Erythroblast (primary cell): ENCODE data around the gene ALPG.
A peak's percentile ranks its signal among the peaks of the same experiment; 100 is the strongest.
"Not testable (repeated sequence)": the region's sequence is repeated elsewhere in the genome, so short reads cannot be mapped to it uniquely, and the experiment has no call there.

Experiments
- DNase-seq, 2 experiments: peaks; one replicate each; lab custom pipeline; 2025; lab: John Stamatoyannopoulos, UW
- GATA1 ChIP-seq: IDR thresholded peaks from 2 replicates; pipeline ENCODE4 v1.6.1; 2011; ENCODE audit warnings: low read depth, mild to moderate bottlenecking, control low read depth, low read length, moderate library complexity
- POLR2A ChIP-seq: IDR thresholded peaks from 2 replicates; pipeline ENCODE4 v1.6.1; 2011; ENCODE audit warnings: mild to moderate bottlenecking, low read length

ALPG gene

GRCh38 chr2:232406556-232407310 lies at the start of gene ALPG:
Gene ALPG (plus strand): TSS chr2:232406844. CDS start chr2:232406895, 51 bp downstream.
- DNase-seq, result no peak
- TF ChIP-seq GATA1 (no peak), POLR2A (no peak)

- no peak for DNase-seq
- TF ChIP-seq POLR2A, result no peak
- no peak for TF ChIP-seq GATA1
These were observed 45.0 kb upstream of the ALPG start for GRCh38 chr2:232361646-232362045.

GRCh38 chr2:232362174-232362900 lies 44.3 kb upstream of the ALPG start:
- TF ChIP-seq POLR2A (no peak), GATA1 (no peak)
- DNase-seq, result no peak

GRCh38 chr2:232363064-232363783 lies 43.4 kb upstream of the ALPG start:
- DNase-seq, result not testable (repeated sequence)

GRCh38 chr2:232363784-232364615 lies 42.6 kb upstream of the ALPG start:
- no peak for TF ChIP-seq POLR2A
- no peak for TF ChIP-seq GATA1
- DNase-seq, result no peak

DNA sequence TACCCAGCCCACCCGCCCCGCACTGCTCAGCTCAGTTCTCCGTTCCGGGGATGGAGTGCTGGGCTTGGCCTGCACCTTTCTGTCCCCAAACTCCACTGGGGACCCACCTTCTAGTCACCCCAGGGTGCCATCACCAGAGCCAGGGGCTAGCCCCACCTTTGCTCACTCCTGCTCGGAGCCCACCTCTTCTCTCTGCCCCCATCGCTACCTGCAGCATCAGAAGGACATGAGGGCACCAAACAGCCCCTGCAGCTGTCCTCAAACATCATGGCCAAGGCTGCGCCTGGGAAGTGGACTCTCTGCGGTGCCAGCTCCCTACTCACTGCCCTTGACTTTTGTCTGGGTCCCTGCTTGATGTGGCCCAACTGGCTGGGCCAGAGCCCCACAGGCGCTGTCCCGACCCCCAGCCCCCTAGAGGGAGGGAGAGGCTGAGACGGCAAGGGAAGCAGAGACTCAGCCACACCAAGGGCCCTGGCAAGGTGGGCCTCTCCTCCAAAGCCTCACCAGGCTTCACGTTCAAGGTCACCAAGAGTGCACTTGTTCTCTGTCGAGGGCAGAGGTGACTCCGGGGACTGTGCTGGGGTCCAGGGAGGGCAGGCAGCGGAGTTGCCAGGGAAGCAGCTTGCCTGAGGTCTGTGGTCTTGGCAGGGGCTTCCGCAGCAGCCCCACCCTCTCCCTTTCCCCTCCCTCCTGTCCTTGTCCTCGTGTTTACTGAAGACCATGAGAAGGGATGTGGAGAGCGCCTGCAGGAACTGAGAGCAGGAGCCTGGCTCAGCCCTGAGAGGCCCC lies 41.6 kb upstream of the ALPG start:
- DNase-seq, result not testable (repeated sequence)

GRCh38 chr2:232365621-232366321 lies 40.9 kb upstream of the ALPG start:
- DNase-seq, result peak; percentile 18
- TF ChIP-seq GATA1 (no peak), POLR2A (no peak)

DNA sequence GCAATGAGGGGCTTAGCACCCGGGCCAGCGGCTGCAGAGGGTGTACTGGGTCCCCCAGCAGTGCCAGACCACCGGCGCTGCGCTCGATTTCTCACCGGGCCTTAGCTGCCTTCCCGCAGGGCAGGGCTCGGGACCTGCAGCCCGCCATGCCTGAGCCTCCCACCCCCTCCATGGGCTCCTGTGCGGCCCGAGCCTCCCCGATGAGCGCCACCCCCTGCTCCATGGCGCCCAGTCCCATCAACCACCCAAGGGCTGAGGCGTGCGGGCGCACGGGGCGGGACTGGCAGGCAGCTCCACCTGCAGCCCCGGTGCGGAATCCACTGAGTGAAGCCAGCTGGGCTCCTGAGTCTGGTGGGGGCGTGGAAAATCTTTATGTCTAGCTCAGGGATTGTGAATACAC lies 40.2 kb upstream of the ALPG start:
- DNase-seq, result not testable (repeated sequence)

GRCh38 chr2:232367016-232367415 lies 39.6 kb upstream of the ALPG start:
- TF ChIP-seq POLR2A (no peak), GATA1 (no peak)
- DNase-seq, result no peak

DNA sequence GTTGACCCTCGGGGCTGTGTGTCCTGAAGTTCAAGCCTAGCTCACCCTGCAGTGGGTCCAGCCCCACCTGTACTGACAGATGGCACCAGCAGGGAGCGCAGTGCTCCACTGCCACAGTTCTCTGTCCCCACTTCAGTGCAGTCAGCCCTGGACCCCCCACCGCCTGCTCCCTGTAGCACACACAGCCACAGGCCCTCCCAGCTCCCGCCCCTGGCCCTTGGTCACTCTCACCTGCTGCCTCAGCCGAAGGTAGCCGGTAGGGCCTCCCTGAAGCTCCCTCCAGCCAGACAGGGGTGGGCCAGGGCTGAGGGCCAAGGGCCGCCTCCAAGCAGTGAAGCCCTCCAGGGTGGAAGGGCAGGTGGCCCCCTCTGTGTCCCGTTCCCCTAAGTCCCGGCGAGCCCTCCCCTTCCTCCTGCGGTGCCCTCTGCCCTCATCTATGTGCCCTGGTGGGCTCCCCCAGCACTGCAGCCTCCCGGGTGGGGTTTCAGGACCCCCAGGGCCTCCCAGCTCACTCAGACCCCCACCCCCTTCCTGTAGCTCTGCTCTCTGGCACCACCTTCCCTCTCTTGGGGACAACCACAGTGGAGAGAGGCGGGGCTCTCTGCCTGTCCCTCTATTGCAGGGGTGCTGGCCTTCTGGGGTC lies 38.9 kb upstream of the ALPG start:
- no peak for DNase-seq

DNA sequence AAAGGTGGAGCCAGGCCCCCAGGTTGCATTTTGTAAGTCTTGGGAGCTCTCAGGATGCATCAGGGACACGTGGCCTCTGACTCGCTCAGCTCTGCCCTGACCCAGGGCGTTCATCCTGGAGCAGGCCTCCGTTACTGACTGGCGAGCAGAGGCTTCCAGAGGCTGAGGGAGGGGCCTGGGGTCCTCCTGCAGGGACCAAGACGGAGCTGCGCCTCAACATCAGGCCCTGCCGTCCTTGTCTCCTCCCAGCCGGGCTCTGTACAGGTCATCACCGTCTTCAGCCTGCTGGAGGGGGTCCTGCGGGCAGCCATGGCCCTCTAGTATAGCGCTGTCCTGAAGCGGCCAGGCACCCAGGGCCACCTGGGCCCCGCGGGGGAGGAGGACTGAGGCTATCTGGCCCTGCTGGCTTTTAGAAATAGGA lies 38.3 kb upstream of the ALPG start:
- no peak for TF ChIP-seq GATA1
- TF ChIP-seq POLR2A, result no peak
- DNase-seq, result no peak

More for the DNA sequence above, 38.9 kb upstream of the ALPG start:
- TF ChIP-seq GATA1, result no peak
- no peak for TF ChIP-seq POLR2A
